Right lobe of liver (tissue), 6 donors: Measurements from ENCODE around the gene MAP1B. TPM values are rescaled to one million over a fixed set of nuclear protein-coding genes. Genes with fewer than 3 reads are reported as not detected.

Source experiments
- ATAC-seq, 4 donors: fragments of 200-7000 bp; cut with Tn5 transposase; one replicate each; pipeline ENCODE4 v1.9.1; 2020; ENCODE audit warnings: mild to moderate bottlenecking in 4 of 4, moderate library complexity in 4 of 4
- DNase-seq, 3 donors: peaks; one replicate each; pipeline ENCODE4 v3.0.0-alpha.2; 2020
- H3K27ac ChIP-seq, 3 donors: fragments of 200-600 bp; one replicate each; pipeline ENCODE4 v1.8.0; 2022
- H3K27me3 ChIP-seq, 2 donors: fragments of 200-600 bp; one replicate each; pipeline ENCODE4 v1.8.0; 2022
- H3K36me3 ChIP-seq, 4 donors: fragments of 200-600 bp; sonication (generic) in 1 of 4; one replicate each; pipeline versions ENCODE4 v1.5.1 to v1.8.0; 2017 to 2022; ENCODE audit warnings: control low read depth in 1 of 4
- H3K4me1 ChIP-seq, 4 donors: fragments of 200-600 bp; sonication (generic) in 1 of 4; one replicate each; pipeline versions ENCODE4 v1.5.1 to v1.8.0; 2017 to 2022; ENCODE audit warnings: control low read depth in 1 of 4
- H3K4me3 ChIP-seq, 3 donors: fragments of 200-600 bp; one replicate each; pipeline ENCODE4 v1.8.0; 2022
- H3K9me3 ChIP-seq, 4 donors: fragments of 200-600 bp; sonication (generic) in 1 of 4; one replicate each; pipeline versions ENCODE4 v1.5.1 to v1.8.0; 2017 to 2022; ENCODE audit warnings: control low read depth in 1 of 4
- POLR2A ChIP-seq: fragments of 450-650 bp; IDR thresholded peaks from one replicate; pipeline ENCODE4 v1.6.1; 2017; ENCODE audit warnings: antibody characterized with exemption, mild to moderate bottlenecking
- WGBS: methylation state at CpG from one replicate; pipeline ENCODE4 v1.1.6; 2018; ENCODE audit warnings: low coverage, low lambda C conversion rate; ENCODE audit not compliant: insufficient coverage; ENCODE audit errors: missing lambda C conversion rate; 5-methylcytosine and 5-hydroxymethylcytosine counted together
- intact Hi-C, 2 donors: fragments of 100-400 bp; cut with DNase I; formaldehyde crosslinking; loops; one replicate each; pipeline versions ENCODE4 v1.11.2 to v1.14.1; 2022
- total RNA-seq, 6 experiments: library from RNA; depleted of rRNA in 2 of 6; stranded (reverse); fragments of >200 nt in 2 of 6; fragmentation: NEBNext Ultra II Directional in 3 of 6; extraction: Animal tissue kit (Norgen Biotek cat#: 25700) in 3 of 6; gene quantifications; one replicate each; pipeline versions ENCODE4 v1.1.0 to v1.2.4, GENCODE V29; 2016 to 2023
- TF ChIP-seq, protein P1 (sequence below), 4 donors: fragments of 200-600 bp in 3 of 4; fragments of 450-650 bp in 1 of 4; IDR thresholded peaks; one replicate each; pipeline versions ENCODE4 v1.5.1 to v1.8.0; 2016 to 2022; ENCODE audit warnings: antibody characterized with exemption in 4 of 4, mild to moderate bottlenecking in 2 of 4
- donor health status: DM: no; HTN: yes; CAD: no.
- donor health status: DM: no; HTN: no; CAD: no.
- donor health status: DM: no; HTN: no; CAD: no.
- donor health status: DM: no; HTN: yes; CAD: no.
- donor health status: DM: no; HTN: yes; CAD: no.

MAP1B gene
- total RNA-seq, 6 experiments from 2014 or later, result 2.4 to 14.0 (median 5.3) TPM

DNA sequence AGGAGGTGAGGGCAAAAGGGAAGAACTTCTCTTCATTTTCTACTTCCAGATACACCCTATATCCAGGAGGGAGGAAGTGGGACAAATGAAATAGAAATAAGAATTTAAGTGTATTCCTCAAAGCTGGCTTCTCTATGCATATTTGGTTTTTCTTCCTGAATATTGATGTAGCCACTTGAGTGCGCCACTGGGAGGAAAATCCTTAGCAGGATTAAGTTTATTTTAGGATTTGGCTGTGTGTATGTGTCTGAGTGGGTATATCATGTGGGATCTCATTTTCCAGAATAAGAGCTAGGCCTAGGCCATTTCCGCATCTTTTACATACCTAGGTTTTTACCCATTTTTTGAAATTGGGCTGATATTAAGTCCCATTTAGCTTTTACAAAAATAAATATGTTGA, 42.5 kb downstream of the MAP1B start:
- intact Hi-C loops, result loop anchor here in 1 of 2 donors (10.0 kb wide), 1 partner anchor 165 kb away; no protein-coding TSS in a partner anchor
- 90% methylated on average over 2 of the region's 2 CpGs for WGBS
- DNase-seq, result no peak

DNA sequence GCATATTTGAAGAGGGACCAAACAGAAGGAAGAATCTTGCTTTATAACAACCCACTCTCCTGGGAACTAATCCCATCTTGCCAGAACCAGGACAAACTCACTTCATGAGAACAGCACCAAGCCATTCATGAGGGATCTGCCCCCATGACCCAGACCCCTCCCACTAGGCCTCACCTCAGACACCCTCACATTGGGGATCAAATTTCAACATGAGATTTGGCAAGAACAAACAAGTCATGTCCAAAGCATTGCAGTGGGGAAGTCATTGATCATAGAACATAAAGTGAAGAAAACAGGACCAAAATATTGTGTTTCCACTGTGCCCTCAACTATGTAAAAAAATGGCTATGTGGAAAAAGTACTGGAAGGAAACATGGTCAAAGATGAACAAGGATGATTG, 43.9 kb downstream of the MAP1B start:
- TF ChIP-seq POLR2A, result no peak
- TF ChIP-seq, protein P1, sequence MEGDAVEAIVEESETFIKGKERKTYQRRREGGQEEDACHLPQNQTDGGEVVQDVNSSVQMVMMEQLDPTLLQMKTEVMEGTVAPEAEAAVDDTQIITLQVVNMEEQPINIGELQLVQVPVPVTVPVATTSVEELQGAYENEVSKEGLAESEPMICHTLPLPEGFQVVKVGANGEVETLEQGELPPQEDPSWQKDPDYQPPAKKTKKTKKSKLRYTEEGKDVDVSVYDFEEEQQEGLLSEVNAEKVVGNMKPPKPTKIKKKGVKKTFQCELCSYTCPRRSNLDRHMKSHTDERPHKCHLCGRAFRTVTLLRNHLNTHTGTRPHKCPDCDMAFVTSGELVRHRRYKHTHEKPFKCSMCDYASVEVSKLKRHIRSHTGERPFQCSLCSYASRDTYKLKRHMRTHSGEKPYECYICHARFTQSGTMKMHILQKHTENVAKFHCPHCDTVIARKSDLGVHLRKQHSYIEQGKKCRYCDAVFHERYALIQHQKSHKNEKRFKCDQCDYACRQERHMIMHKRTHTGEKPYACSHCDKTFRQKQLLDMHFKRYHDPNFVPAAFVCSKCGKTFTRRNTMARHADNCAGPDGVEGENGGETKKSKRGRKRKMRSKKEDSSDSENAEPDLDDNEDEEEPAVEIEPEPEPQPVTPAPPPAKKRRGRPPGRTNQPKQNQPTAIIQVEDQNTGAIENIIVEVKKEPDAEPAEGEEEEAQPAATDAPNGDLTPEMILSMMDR (IDR thresholded peaks at IDR 0.05), result no peak
- intact Hi-C loops, result no loop called here

More for the DNA sequence above, 42.5 kb downstream of the MAP1B start:
- Histone ChIP-seq H3K4me3 (no peak overlapping the region), H3K27ac (no peak overlapping the region), H3K9me3 (no peaks in the 10 kb centered on the region), H3K27me3 (no peaks in the 10 kb centered on the region), H3K36me3 (no peaks in the 10 kb centered on the region), H3K4me1 (no peaks in the 10 kb centered on the region)
- no peak for TF ChIP-seq POLR2A
- TF ChIP-seq, protein P1 (IDR thresholded peaks at IDR 0.05), result no peak
- no peak for ATAC-seq

DNA sequence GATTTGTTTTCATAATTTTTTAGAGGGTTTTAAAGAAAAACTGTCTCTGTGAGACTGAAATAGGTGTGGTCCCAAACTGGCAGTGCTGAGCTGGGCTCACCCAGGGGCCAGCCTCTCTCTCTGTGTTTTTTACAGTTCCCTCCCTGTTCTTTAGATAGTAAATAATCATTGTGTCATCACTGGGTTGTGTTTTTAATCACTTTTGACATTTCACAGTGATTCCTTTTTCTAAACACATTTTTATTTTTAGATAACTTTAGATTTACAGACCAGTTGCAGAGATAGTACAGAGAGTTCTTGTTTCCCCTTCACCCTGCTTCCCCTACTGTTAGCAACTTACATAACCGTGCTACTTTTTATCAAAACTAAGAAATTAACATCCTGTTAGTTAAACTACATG, 44.4 kb downstream of the MAP1B start:
- H3K9me3 ChIP-seq, result no peaks in the 10 kb centered on the region
- intact Hi-C loops, result no loop called here
- H3K4me1 ChIP-seq, result no peaks in the 10 kb centered on the region
- H3K36me3 ChIP-seq, result no peaks in the 10 kb centered on the region
- TF ChIP-seq, protein P1 (IDR thresholded peaks at IDR 0.05), result no peak
- TF ChIP-seq POLR2A, result no peak
- no peak for DNase-seq
- no peak overlapping the region for H3K4me3 ChIP-seq
- peak in 1 of 4 donors; percentile 46 for ATAC-seq
- WGBS, result 36% methylated on average over 1 of the region's 1 CpG
- no peaks in the 10 kb centered on the region for H3K27me3 ChIP-seq
- no peak overlapping the region for H3K27ac ChIP-seq

More for the DNA sequence above, 43.9 kb downstream of the MAP1B start:
- no peak for ATAC-seq
- H3K9me3 ChIP-seq, result no peaks in the 10 kb centered on the region
- no peaks in the 10 kb centered on the region for H3K4me1 ChIP-seq
- no peaks in the 10 kb centered on the region for H3K36me3 ChIP-seq
- H3K27ac ChIP-seq, result no peak overlapping the region
- DNase-seq, result no peak
- H3K4me3 ChIP-seq, result no peak overlapping the region
- no peaks in the 10 kb centered on the region for H3K27me3 ChIP-seq

DNA sequence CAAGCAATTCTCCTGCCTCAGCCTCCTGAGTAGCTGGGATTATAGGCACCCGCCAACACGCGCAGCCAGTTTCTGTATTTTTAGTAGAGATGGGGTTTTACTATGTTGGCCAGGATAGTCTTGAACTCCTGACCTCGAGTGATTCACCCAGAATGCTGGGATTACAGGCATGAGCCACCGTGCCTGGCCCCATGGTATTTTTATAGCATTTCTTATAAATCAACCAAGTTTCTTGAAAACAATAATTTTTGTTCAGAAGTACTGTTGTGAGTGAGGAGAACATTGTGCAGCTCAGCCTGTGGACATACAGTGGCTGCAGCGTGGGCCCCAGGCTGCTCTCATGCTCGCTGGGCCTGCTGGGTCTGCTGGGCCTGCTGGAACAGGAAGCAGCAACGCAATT, 45.3 kb downstream of the MAP1B start:
- Histone ChIP-seq H3K27ac (no peak overlapping the region), H3K36me3 (no peaks in the 10 kb centered on the region), H3K27me3 (no peaks in the 10 kb centered on the region), H3K4me3 (no peak overlapping the region), H3K4me1 (no peaks in the 10 kb centered on the region), H3K9me3 (no peaks in the 10 kb centered on the region)
- ATAC-seq (no peak), DNase-seq (no peak)
- intact Hi-C loops, result no loop called here
- TF ChIP-seq POLR2A, result no peak
- TF ChIP-seq, protein P1 (IDR thresholded peaks at IDR 0.05), result no peak
- WGBS, result 87% methylated on average over 8 of the region's 8 CpGs

DNA sequence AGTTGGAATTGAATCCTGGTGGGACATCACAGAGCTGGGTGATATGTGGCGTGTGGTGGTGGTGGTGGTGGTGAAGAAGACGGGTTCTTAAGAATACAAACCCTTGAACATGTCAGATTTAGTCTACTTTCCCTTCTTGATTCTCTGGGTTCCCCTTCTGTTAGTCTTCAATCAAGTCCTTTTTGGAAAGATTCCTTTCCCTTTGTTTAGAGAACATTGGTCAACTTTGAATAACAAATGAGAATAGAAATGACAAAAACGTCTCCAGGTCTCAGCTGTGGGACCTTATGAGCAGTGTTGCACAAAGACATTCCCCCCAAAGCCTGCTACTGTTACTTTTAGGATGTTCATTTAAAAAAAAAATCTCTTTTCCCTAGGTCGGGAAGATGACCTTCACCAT, 46.3 kb downstream of the MAP1B start:
- 80% methylated on average over 4 of the region's 4 CpGs for WGBS
- Histone ChIP-seq H3K36me3 (no peaks in the 10 kb centered on the region), H3K27ac (no peak overlapping the region), H3K9me3 (no peaks in the 10 kb centered on the region), H3K27me3 (no peaks in the 10 kb centered on the region), H3K4me3 (no peak overlapping the region), H3K4me1 (no peaks in the 10 kb centered on the region)
- intact Hi-C loops, result no loop called here
- no peak for ATAC-seq
- TF ChIP-seq, protein P1 (IDR thresholded peaks at IDR 0.05), result no peak
- no peak for TF ChIP-seq POLR2A
- DNase-seq, result no peak
